ENCODE measurements around the gene ENAH.

DNA sequence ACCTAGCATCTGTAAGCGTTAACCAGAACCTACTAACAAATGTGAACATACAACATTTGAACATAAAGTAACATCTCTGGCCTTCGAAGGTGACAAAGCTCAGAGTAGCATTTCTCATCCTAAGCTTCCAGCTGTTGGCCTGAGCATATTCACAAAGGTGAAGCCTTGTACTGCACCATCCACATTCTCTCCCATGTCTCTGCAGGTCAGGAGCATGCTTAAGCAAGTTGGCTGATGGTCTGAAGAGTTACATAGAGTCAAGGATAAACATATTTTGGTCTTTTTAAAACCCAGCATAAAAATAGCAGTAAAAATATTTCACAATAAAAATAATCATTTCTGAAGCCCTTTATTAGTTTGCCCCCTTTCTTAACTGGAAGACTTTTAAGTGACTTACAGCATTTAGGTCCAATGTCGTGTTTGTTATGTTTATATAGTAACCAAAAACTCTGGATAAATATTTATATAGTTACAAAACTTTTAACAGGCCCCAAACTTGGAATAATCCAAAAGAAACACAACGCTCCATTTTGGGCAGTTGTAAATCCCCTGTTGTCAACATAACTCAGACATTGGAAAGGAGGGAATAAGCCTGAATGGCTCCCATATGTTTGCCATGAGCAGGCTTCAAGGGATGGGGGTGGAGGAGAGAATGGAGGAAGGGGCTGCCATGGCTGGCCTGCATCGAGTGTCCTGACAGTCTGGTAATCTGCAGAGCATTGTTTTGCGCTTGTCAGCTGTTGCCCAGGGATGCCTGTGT lies 42.8 kb upstream of the ENAH start:
- TF ChIP-seq, protein P1, sequence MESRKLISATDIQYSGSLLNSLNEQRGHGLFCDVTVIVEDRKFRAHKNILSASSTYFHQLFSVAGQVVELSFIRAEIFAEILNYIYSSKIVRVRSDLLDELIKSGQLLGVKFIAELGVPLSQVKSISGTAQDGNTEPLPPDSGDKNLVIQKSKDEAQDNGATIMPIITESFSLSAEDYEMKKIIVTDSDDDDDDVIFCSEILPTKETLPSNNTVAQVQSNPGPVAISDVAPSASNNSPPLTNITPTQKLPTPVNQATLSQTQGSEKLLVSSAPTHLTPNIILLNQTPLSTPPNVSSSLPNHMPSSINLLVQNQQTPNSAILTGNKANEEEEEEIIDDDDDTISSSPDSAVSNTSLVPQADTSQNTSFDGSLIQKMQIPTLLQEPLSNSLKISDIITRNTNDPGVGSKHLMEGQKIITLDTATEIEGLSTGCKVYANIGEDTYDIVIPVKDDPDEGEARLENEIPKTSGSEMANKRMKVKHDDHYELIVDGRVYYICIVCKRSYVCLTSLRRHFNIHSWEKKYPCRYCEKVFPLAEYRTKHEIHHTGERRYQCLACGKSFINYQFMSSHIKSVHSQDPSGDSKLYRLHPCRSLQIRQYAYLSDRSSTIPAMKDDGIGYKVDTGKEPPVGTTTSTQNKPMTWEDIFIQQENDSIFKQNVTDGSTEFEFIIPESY (IDR thresholded peaks at IDR 0.05; ENCODE audit: borderline replicate concordance, low read depth) = no peak
- TF ChIP-seq CTCF (IDR thresholded peaks at IDR 0.05) (no peak), FOXM1 (IDR thresholded peaks at IDR 0.05; ENCODE audit: low read depth) (no peak), EP300 (IDR thresholded peaks at IDR 0.05; ENCODE audit: borderline replicate concordance in 1 of 2, low read depth in 1 of 2, low read length in 1 of 2) (no peak; a peak in 1 of 4 replicates), POLR2AphosphoS5 (IDR thresholded peaks at IDR 0.05; ENCODE audit: low read depth, low read length) (no peak)
- TF ChIP-seq, protein P2, sequence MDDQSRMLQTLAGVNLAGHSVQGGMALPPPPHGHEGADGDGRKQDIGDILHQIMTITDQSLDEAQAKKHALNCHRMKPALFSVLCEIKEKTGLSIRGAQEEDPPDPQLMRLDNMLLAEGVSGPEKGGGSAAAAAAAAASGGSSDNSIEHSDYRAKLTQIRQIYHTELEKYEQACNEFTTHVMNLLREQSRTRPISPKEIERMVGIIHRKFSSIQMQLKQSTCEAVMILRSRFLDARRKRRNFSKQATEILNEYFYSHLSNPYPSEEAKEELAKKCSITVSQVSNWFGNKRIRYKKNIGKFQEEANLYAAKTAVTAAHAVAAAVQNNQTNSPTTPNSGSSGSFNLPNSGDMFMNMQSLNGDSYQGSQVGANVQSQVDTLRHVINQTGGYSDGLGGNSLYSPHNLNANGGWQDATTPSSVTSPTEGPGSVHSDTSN (IDR thresholded peaks at IDR 0.05) = no peak
